SU-DHL-6 (cell line): ENCODE data around the gene CCR2.
"Not testable (repeated sequence)": the region's sequence is repeated elsewhere in the genome, so short reads cannot be mapped to it uniquely, and the experiment has no call there.

ENCODE experiments used
- EZH2phosphoT487 ChIP-seq: fragments of 200-600 bp; sonication (generic), shearing (Covaris generic); conservative IDR thresholded peaks from 2 replicates; pipeline ENCODE4 v1.6.1; 2018; ENCODE audit warnings: mild to moderate bottlenecking, antibody characterized with exemption, low read length, moderate library complexity, mixed read lengths
- TF ChIP-seq, protein P1 (sequence below): fragments of 200-600 bp; sonication (generic); IDR thresholded peaks from one replicate; pipeline ENCODE4 v1.5.1; 2017; ENCODE audit warnings: antibody characterized with exemption, mild to moderate bottlenecking, low read length, moderate library complexity; ENCODE audit not compliant: insufficient read depth, poor library complexity, severe bottlenecking

GRCh38 chr3:46391526-46391925 lies 37.6 kb downstream of the CCR2 start:
- TF ChIP-seq, protein P1, sequence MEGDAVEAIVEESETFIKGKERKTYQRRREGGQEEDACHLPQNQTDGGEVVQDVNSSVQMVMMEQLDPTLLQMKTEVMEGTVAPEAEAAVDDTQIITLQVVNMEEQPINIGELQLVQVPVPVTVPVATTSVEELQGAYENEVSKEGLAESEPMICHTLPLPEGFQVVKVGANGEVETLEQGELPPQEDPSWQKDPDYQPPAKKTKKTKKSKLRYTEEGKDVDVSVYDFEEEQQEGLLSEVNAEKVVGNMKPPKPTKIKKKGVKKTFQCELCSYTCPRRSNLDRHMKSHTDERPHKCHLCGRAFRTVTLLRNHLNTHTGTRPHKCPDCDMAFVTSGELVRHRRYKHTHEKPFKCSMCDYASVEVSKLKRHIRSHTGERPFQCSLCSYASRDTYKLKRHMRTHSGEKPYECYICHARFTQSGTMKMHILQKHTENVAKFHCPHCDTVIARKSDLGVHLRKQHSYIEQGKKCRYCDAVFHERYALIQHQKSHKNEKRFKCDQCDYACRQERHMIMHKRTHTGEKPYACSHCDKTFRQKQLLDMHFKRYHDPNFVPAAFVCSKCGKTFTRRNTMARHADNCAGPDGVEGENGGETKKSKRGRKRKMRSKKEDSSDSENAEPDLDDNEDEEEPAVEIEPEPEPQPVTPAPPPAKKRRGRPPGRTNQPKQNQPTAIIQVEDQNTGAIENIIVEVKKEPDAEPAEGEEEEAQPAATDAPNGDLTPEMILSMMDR, result not testable (repeated sequence)
- not testable (repeated sequence) for TF ChIP-seq EZH2phosphoT487
